Thyroid gland (tissue), 4 donors: ENCODE measurements around the gene NOTCH3.

Experiments
- CTCF ChIP-seq, 6 experiments: fragments of 200-600 bp in 3 of 6; fragments of 450-650 bp in 3 of 6; sonication (generic) in 3 of 6; IDR thresholded peaks; one replicate each; pipeline ENCODE4 v1.5.1; 2016 to 2019; ENCODE audit warnings: antibody characterized with exemption in 6 of 6, mild to moderate bottlenecking in 2 of 6, inconsistent platforms in 1 of 6, moderate library complexity in 1 of 6
- POLR2A ChIP-seq, 2 donors: fragments of 450-650 bp; IDR thresholded peaks; one replicate each; pipeline ENCODE4 v1.6.1; 2017; ENCODE audit warnings: antibody characterized with exemption in 2 of 2, mild to moderate bottlenecking in 2 of 2, moderate library complexity in 1 of 2

- no peak for TF ChIP-seq CTCF (IDR thresholded peaks at IDR 0.05)
- no peak for TF ChIP-seq POLR2A (IDR thresholded peaks at IDR 0.05)
These were observed 88.4 kb downstream of the NOTCH3 start for GRCh38 chr19:15112385-15112784.
